A673 (cell line): Measurements from ENCODE around the gene PRR9.

ENCODE experiments used
- EZH2 ChIP-seq: fragments of 200-600 bp; sonication (generic); IDR thresholded peaks from 2 replicates; pipeline ENCODE4 v1.6.1; 2017; ENCODE audit warnings: borderline replicate concordance, low read depth, mild to moderate bottlenecking, mixed read lengths, antibody characterized with exemption, low read length; ENCODE audit not compliant: poor library complexity, severe bottlenecking
- TF ChIP-seq, protein P1 (sequence below): fragments of 300-800, 200-600 bp; sonication (generic); conservative IDR thresholded peaks from 2 replicates; pipeline ENCODE4 v1.5.1; 2017; ENCODE audit warnings: low read depth, mild to moderate bottlenecking, antibody characterized with exemption, low read length, moderate library complexity, mixed read lengths

GRCh38 chr1:153180556-153180955 lies 36.8 kb upstream of the PRR9 start:
- TF ChIP-seq, protein P1, sequence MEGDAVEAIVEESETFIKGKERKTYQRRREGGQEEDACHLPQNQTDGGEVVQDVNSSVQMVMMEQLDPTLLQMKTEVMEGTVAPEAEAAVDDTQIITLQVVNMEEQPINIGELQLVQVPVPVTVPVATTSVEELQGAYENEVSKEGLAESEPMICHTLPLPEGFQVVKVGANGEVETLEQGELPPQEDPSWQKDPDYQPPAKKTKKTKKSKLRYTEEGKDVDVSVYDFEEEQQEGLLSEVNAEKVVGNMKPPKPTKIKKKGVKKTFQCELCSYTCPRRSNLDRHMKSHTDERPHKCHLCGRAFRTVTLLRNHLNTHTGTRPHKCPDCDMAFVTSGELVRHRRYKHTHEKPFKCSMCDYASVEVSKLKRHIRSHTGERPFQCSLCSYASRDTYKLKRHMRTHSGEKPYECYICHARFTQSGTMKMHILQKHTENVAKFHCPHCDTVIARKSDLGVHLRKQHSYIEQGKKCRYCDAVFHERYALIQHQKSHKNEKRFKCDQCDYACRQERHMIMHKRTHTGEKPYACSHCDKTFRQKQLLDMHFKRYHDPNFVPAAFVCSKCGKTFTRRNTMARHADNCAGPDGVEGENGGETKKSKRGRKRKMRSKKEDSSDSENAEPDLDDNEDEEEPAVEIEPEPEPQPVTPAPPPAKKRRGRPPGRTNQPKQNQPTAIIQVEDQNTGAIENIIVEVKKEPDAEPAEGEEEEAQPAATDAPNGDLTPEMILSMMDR = no peak
- TF ChIP-seq EZH2 = no peak
